Stromal cell of bone marrow (primary cell): ENCODE measurements around the gene BCL3.

Experiments used
- DNase-seq: peaks from one replicate; pipeline ENCODE4 v3.0.0-alpha.2; 2012; ENCODE audit warnings: low read depth

Gene BCL3

DNA sequence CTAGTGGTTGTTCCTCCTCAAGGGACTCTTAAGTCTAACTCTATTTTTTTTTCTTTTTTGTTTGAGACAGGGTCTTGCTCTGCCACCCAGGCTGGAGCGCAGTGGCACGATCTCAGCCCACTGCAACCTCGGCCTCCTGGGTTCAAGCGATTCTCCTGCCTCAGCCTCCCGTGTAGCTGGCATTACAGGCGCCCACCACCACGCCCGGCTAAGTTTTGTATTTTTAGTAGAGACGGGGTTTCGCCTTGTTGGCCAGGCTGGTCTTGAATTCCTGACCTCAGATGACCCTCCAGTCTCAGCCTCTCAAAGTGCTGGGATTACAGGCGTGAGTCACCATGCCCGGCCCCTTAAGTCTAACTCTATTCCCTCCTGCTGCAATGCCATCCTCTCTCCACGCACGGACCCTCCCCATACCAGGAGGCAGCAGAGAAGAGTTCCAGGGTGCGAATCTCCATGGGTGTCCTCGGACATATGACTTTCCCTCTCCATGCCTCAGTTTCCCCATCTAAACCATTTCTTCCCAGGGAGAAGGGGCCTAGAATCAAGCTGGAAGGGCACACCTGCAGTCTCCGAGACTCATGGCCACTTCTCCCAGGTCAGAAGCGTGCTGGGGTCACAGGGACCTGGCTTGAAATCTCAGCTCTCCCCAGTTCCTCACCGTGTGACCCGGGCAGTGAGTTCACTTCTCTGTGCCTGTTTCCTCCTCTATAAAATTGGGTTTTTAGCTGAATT lies 6.0 kb upstream of the BCL3 start:
- no peak for DNase-seq

DNA sequence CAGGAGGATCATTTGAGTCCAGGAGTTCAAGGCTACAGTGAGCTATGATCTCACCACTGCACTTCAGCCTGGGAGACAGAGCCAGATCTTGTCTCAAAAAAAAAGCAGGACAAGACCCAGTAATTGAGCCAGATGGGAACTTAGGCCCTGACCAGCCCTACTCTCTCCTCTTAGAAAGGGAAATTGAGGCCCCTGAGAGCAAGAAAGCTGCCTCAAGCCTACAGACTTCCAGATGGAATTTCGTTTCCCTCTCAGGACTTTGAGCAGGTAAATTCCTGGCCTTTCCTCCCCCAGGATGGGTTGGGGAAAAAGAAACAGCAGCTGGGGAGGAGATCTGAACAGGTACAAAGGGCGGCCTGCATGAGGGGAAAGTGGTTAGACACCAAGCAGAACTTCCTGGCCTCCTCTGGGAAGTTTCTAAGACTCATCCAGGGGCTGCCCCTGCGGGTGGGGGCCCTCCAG lies 3.6 kb upstream of the BCL3 start:
- DNase-seq = no peak

DNA sequence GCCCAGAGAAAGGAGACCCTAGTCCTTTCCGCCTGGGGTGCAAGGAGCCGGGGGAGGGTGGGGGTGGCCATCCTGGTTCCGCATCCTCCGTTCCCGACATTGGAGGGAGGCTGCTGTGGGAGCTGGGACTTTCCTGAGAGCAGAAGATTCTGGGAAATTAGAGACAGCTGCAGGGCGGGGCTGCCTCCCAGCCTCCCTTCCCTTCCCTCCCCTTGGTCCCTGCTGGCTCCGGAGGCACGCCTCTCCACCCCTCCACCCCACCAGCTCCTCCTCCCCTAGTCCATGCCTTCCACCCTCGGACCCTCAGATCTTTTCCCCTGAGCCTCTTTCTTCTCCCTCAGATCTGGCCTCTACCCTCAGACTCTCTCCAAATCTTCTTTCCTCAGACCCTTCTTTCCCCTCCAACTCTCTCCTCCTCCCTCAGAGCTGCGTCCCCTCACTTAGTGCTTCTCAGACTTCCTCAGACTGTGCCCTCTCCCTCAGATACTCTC lies 3.1 kb upstream of the BCL3 start:
- peak; percentile 78 for DNase-seq

DNA sequence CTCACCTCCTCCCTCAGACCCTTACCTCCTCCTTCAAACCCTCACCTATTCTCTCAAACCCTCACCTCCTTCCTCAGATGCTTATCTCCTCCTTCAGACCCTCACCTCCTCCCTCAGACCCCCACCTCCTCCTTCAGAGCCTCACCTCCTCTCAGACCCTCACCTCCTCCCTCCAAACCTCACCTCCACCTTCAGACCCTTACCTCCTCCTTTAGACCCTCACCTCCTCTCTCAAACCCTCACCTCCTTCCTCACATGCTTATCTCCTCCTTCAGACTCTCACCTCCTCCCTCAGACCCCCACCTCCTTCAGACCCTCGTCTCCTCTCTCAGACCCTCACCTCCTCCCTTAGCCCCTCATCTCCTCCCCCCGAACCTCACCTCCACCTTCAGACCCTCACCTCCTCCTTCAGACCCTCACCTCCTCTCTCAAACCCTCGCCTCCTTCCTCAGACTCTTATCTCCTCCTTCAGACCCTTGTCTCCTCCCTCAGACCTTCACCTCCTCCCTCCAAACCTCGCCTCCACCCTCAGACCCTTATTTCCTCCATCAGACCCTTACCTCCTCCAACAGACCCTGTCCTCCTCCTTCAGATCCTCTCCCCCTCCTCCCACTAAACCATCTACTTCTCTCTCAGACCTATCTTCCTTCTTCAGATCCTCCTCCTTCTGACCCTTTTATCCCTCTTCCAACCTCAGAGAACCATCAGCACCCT lies 2.5 kb upstream of the BCL3 start:
- no peak for DNase-seq

DNA sequence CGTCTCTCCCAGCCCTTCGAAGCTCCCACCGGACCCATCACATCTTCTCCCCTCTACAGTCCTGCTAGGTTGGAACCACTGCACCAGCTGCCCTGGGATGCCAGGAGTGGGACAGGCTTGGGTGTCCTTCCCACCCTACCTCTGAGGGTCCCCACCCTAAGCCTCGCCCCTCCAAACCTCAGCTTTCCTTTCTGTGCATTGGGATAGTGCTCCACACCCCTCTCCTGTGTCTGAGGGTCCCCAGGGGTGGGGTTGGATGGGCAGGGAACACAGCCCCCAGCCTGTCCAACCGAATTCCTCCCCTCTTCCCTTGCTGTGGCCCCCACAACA lies 1.9 kb upstream of the BCL3 start:
- no peak for DNase-seq

DNA sequence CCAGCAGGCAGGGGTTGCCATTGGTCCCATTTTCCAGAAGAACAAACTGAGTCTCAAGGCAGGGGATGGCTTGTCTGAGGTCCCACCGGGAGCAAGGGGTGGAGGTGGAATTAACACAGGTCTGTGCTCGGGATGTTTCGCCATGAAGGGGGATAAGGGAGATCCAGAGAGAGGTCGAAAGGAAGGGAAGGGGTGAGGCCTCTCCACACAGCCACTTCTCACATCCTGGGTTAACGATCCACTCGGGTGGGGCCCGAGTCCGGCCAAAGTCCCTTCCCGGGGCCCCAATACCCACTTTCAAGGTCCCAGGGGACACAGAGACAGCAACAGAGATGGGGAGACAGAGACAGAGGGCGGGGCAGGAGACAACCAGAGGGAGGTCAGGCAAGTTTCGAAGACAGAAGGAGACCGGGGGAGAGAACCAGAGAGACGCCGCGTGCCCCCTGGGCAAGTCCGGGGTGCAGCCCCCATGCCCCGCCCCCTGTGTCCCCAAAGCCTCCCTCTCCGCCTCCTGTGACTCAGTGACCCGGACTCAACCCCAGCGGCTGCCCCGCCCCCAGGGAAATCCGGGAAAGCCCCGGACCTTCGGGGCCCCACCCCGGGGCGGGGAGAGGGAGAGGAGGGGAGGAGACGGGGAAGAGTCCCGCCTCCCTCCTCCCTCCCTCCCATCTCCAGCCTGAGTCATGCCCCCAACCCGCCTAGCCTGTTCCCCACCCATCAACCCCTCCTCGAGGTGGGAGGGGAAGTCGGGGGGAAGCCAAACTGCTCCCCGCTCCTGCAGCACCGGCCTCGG lies 1.4 kb upstream of the BCL3 start:
- peak; percentile 96 for DNase-seq

DNA sequence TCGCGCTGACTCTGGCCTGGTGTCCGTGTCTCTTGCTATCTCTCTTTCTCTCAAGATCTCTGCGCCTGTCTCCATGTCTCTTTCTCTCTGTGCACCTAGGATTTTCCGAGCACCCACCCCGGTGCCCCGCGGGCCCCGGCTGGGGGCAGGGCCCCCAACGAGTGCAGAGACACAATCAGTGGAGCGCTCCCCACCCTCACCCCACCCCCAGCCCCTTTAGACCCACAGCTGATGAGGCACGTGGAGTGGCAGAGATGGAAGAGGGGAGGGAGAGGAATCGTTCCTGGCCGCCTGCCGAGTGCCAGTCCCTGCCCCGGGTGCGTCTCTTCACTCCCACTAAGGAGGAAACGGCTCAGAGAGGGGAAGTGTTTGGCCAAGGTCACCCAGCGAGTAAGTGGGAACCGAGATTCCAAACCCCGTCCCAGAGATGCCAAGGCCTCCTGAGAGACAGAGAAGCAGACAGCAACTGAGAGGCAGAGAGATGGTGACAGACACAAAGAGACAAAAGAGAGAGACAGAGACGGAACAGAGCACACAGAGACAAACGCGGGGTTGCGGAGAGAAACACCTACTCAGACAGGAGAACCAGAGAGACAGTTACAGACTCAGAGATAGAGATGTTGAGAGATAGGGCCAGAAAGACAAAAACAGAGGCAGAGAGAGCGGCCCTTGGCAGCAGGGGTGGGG lies 626 bp upstream of the BCL3 start:
- no peak for DNase-seq

DNA sequence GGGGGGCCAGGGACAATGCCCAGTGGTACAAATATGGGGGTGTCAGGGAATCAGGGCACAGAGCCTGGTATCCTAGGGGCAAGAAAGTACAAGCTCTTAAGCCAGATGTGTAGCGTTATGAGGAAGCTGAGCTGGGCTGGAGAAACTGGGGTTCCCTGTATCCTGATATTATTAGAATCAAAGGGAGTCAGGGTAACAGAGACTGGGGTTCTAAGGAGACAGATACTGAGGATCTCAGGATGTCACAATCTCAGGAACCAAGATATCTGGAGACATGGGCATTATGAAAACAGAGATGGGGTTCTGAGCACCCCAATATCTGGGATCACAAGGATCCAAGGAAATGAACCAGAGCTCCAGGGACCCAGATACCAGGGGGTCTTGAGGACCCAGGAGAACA lies 784 bp downstream of the BCL3 start:
- no peak for DNase-seq

DNA sequence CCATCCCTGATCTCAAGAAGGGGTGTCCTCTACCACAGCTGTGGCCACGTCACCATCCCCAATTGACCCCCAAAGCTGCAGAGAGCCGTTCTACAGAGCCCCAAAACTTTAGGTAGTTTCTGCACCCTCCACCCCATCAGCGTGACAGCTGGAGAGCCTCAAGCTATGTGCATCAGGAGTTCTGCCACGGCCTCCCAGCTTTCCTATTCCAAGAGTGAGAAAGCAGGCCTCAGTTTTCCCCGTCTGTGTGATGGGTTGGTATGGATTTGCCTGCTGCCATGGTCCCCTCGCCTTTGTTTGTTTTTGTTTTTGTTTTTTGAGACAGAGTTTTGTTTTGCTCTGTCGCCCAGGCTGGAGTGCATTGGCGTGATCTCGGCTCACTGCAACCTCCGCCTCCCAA lies 1.5 kb downstream of the BCL3 start:
- DNase-seq = no peak

DNA sequence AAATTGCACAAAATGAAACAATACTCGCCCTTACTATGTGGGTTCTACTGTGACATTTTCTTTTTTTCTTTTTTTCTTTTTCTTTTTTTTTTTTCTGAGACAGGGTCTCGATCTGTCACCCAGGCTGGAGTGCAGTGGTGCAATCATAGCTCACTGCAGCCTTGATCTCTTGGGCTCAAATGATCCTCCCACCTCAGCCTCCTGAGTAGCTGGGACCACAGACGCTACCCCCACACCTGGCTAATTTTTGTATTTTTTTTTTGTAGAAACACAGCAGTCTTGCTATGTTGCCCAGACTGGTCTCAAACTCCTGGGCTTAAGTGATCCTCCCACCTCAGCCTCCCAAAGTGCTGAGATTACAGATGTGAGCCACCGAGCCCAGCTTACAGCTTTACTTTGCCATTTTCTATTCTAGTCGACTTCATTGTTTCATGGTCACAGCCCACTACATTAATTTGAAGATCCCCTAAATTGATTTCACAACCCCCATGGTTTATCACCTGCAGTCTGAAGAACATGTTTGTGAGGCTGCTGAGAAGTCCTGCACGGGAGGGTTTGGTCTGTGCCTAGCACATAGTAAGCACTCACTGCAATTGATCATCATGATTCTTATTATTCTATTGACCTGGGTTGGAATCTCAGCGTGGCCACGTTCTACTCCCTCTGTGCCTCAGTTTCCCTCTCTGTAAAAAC lies 3.8 kb downstream of the BCL3 start:
- DNase-seq = no peak

DNA sequence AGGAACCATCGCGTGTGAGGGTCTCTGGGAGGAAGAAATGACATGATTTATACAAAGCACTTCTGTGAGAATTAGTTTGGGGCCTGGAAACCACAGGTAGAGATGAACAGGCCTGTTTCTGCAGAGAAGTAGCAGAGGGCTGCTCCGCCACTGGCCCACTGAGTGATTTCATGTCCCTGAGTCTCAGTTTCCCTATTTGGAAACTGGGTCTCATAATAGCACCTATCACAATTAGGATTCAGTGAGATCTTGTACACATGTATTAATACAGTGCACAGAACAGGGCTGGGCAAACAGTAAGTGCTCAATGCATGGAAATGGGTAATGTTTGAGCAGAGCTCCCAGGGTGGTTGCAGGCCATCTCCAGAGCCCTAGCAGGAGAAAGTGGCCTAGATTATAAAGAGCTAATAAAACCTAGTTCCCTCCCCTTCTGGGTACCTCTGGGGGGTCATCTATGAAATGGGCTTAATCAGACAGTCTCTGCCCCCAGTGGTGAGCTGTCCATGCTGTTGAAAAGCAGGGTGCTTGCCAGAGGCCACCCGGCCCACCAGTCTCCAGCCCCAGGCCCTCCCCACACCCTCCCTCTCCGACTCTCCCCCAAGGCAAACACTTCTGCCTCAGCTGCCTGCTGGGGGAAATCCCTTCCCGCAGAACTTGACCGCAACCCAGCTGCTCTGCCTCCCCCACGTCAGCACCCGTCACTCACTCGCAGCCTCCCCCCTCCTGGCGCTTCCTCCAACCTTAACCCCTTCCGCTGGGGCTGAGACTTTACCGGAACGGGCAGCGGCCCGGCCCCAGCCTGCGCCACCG lies 4.5 kb downstream of the BCL3 start:
- peak; percentile 92 for DNase-seq

DNA sequence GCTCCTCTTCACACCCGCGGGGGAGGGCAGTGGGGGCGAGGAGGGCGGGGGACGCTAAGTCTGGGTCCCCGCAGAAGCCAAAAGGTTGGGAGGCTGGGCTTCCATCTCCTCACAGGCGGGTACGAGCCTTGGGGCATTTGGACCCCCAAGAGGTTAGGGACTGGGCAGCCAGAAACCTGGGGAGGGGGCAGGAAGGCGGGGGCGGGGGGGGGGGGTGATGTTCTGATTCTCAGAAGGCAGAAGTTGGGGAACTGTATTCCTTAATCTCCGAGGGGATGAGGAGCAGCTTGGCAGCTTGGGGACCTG lies 5.1 kb downstream of the BCL3 start:
- DNase-seq = no peak

DNA sequence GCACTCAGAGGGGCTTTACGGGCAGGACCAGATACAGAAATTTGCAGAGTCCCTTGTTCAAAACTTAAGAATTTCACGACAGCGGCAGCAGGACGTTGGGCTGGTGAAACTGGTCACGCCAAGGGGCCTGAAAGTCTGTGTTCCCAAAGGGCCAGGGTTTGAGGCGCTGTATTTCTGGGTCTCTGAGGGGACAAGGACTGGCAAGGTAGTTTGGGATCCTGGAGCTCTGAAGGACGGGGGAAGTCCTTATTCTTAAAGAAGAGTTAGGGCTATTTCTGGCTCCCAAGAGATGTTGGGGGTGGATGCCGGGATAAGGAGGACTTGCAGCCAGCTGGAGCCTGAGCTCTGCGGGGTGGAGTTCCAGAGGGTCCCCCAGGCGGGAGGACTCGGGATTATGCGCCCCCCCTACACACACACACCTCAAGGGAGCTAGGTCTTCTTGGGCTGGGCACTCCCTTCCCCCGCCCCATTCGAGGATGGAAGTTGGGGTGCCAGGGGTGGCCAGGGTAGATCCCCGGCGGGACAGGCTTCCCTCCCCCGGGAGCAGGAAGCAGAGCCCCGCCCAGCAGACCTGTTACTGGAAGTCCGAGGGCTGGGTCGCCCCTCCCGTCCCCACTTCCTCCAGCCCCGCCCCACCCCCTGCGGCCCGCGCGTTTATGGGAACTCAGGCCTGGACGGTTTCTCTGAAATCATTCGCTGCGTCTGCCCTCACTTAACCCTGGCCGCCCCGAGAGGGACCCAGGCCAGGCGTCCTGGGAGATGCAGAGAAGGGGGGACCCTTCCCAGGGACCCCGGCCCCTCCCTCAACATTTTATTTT lies 5.6 kb downstream of the BCL3 start:
- DNase-seq = peak; percentile 69

DNA sequence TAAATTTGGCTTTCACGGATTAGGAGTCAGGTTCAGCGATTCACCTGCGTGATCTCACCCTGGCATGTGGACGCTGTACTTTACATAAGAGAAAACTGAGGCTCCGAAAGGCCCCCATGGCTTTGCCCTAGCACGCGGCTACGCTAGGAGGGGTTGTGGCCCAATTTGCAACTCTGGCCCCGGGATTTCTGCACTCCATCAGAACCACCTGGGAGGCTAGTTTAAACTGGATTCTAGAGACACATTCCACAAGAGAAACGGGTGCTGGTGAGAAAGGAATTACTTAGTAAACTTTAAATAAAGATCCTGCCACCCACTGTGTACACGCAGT lies 6.2 kb downstream of the BCL3 start:
- no peak for DNase-seq

DNA sequence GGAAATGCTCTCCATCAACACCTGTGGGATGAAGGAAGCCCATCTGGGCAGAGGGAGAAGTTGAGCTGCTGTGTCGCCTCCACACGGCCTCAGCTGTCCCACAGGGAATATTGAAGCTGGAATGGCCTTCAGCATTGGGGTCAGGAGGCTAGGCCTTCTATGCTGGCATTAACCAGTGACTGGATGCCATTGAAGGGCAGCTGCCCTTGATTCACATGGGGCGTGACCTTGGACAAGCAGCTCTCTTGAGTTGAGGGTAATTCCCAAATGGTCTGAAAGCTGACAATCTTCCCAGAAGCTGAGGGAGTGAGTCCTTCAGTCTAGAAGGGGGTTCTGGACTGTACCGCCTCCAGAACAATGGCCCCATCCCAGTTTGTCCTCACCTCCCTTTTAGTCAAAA lies 6.7 kb downstream of the BCL3 start:
- DNase-seq = no peak

DNA sequence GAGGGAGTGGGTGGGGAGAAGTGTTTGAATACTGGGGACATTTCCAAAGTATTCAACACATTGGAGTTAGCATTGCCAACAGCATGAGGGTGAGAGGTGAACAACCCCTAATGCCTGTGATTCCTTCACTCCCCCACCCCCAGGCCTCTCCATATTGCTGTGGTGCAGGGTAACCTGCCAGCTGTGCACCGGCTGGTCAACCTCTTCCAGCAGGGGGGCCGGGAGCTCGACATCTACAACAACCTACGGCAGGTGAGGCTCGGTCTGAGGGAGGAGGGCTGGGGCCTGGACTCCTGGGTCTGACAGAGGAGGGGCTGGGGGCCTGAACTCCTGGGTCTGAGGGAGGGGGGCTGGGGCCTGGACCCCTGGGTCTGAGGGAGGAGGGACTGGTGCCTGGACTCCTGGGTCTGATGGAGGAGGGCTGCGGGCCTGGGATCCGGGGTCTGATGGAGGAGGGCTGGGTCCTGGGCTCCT lies 7.6 kb downstream of the BCL3 start:
- no peak for DNase-seq

DNA sequence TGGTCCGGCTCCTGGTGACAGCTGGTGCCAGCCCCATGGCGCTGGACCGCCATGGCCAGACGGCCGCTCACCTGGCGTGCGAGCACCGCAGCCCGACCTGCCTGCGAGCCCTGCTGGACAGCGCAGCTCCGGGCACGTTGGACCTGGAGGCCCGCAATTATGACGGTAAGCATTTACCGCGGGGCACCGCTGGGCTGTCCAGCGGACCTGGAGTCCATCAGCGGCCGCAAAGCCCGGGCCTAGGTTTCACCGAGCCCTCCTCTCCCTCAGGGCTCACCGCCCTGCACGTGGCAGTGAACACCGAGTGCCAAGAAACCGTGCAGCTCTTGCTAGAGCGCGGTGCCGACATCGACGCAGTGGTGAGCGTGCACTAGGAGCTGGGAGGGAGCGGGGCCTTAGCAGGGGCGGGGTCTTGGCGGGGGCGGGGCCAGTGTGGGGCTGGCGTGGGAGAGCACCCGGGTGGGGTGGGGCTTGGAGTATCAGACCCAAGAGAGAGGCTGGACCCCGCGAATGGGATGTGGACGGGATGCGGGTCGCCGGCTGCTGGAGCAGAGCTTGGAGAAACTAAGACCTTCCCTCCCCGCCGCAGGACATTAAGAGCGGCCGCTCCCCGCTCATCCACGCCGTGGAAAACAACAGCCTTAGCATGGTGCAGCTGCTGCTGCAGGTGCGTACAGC lies 8.7 kb downstream of the BCL3 start:
- DNase-seq = no peak

DNA sequence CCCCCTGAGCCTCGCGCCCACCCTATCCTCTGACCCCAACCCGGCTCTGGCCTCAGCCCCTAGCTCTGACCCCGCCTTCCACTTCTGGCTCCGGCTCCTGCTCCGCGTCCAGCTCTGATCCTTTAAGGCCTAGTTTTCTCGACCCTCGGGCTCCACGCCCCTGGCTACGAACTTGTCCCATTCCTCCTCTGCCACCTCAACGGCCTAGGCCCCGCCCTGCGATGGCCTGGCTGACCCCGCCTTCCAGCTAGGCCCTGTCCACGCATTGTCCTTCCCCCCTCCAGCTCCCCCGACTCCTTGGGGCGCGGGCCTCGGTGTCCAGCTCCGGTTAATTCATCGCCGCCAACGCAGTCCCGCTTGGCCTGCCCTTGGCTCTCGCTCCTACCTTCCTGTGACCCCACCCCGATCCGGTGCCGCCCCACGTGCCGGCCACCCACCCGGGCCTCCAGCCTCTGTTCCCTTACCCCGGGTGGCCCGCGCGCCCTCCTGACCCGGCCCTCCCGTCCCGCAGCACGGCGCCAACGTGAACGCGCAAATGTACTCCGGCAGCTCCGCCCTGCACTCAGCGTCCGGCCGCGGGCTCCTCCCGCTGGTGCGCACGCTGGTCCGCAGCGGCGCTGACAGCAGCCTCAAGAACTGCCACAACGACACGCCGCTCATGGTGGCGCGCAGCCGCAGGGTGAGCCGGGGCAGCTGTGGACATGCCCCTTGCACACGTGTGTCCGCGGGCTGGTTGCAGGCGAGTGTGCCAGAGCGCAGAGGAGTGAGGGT lies 9.4 kb downstream of the BCL3 start:
- DNase-seq = no peak

DNA sequence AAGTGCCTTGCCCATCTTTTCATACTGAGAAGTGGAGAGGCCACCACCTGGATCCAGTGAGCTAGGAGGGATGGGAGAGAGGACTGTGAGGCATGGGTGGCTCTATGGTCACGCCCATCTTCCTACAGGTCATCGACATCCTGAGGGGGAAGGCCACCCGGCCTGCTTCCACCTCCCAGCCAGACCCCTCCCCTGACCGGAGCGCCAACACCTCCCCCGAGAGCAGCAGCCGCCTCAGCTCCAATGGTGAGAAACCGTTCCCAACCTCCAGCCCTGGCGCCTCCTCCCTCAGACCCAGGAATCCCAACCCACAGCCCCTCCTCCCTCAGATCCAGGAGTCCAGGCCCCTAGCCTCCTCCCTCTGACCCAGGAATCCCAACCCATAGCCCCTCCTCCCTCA lies 10.1 kb downstream of the BCL3 start:
- no peak for DNase-seq
